HG02759 (cell line): Measurements from ENCODE around the gene TMEM60.
"Not testable (repeated sequence)": the region's sequence is repeated elsewhere in the genome, so short reads cannot be mapped to it uniquely, and the experiment has no call there.

ENCODE experiments used
- ATAC-seq: cut with Tn5 transposase; IDR thresholded peaks from one replicate; pipeline ENCODE4 v1.9.1; 2021; ENCODE audit warnings: mild to moderate bottlenecking, moderate library complexity; ENCODE audit not compliant: unreplicated experiment

TMEM60 gene

GRCh38 chr7:77798394-77799077 lies at the start of gene TMEM60, which contains the start of gene PHTF2:
Gene TMEM60 (minus strand): TSS chr7:77798434. CDS start chr7:77794373, 4,061 bp downstream.
Gene PHTF2 (plus strand): TSS chr7:77798773.
- ATAC-seq = peak; percentile 90

GRCh38 chr7:77846317-77847092 lies 48.3 kb upstream of the TMEM60 start:
- ATAC-seq = no peak

- no peak for ATAC-seq
These were observed 45.0 kb upstream of the TMEM60 start for GRCh38 chr7:77843194-77843593.

- ATAC-seq = no peak
These were observed 41.7 kb upstream of the TMEM60 start for GRCh38 chr7:77839919-77840318.

- ATAC-seq = no peak
These were observed 40.8 kb upstream of the TMEM60 start for GRCh38 chr7:77838929-77839491.

- no peak for ATAC-seq
These were observed 39.7 kb upstream of the TMEM60 start for GRCh38 chr7:77837966-77838365.

GRCh38 chr7:77837275-77837674 lies 39.0 kb upstream of the TMEM60 start:
- no peak for ATAC-seq

GRCh38 chr7:77836425-77836824 lies 38.2 kb upstream of the TMEM60 start:
- not testable (repeated sequence) for ATAC-seq

GRCh38 chr7:77833136-77833535 lies 34.9 kb upstream of the TMEM60 start:
- ATAC-seq = no peak

GRCh38 chr7:77831953-77832352 lies 33.7 kb upstream of the TMEM60 start:
- no peak for ATAC-seq

- ATAC-seq = no peak
These were observed 33.2 kb upstream of the TMEM60 start for GRCh38 chr7:77831481-77831880.

GRCh38 chr7:77830649-77831355 lies 32.6 kb upstream of the TMEM60 start:
- ATAC-seq = no peak

GRCh38 chr7:77827999-77828398 lies 29.8 kb upstream of the TMEM60 start:
- no peak for ATAC-seq

- ATAC-seq = no peak
These were observed 28.1 kb upstream of the TMEM60 start for GRCh38 chr7:77826300-77826699.

- no peak for ATAC-seq
These were observed 26.9 kb upstream of the TMEM60 start for GRCh38 chr7:77825131-77825530.

GRCh38 chr7:77824636-77825035 lies 26.4 kb upstream of the TMEM60 start:
- ATAC-seq = no peak

GRCh38 chr7:77823787-77824186 lies 25.6 kb upstream of the TMEM60 start:
- ATAC-seq = no peak

GRCh38 chr7:77822269-77822668 lies 24.0 kb upstream of the TMEM60 start:
- ATAC-seq = no peak

- ATAC-seq = no peak
These were observed 22.7 kb upstream of the TMEM60 start for GRCh38 chr7:77820967-77821366.

- no peak for ATAC-seq
These were observed 20.8 kb upstream of the TMEM60 start for GRCh38 chr7:77819021-77819420.

GRCh38 chr7:77813180-77813579 lies 14.9 kb upstream of the TMEM60 start:
- no peak for ATAC-seq
